CD4-positive, CD25-positive, alpha-beta regulatory T cell (primary cell): ENCODE results near the gene SLC26A1. TPM values are rescaled to one million over a fixed set of nuclear protein-coding genes. Genes with fewer than 3 reads are reported as not detected.
A peak's percentile ranks its signal among the peaks of the same experiment; 100 is the strongest.

ENCODE experiments used
- ATAC-seq, 2 donors: fragments of 150-1000 bp; cut with Tn5 transposase; one replicate each; pipeline ENCODE4 v1.10.0; 2021; ENCODE audit warnings: low read depth in 2 of 2, moderate number of reproducible peaks in 2 of 2, moderate library complexity in 1 of 2
- DNase-seq, 3 donors: peaks; one replicate each; pipeline versions ENCODE4 v3.0.0 to v3.0.0-alpha.2; 2012 to 2022; ENCODE audit warnings: mixed read lengths in 1 of 3
- H3K27ac ChIP-seq: one replicate; pipeline ENCODE4 v1.7.0; 2013; ENCODE audit warnings: mild to moderate bottlenecking, low read length; ENCODE audit not compliant: insufficient read depth, poor library complexity, severe bottlenecking
- H3K27me3 ChIP-seq: one replicate; pipeline ENCODE4 v1.7.0; 2013; ENCODE audit warnings: low read length; ENCODE audit not compliant: control insufficient read depth, insufficient read depth
- H3K36me3 ChIP-seq: one replicate; pipeline ENCODE4 v1.7.0; 2013; ENCODE audit warnings: mild to moderate bottlenecking, low read length, moderate library complexity; ENCODE audit not compliant: control insufficient read depth, insufficient read depth
- H3K4me1 ChIP-seq: 2 replicates; pipeline ENCODE4 v1.7.0; 2013; ENCODE audit warnings: mild to moderate bottlenecking, low read length; ENCODE audit not compliant: insufficient read depth, control insufficient read depth, poor library complexity, severe bottlenecking
- H3K4me3 ChIP-seq: one replicate; pipeline ENCODE4 v1.7.0; 2013; ENCODE audit warnings: low read depth, mild to moderate bottlenecking, low read length, moderate library complexity
- H3K9me3 ChIP-seq, 2 experiments: 1 replicate in 1 of 2; 2 replicates in 1 of 2; pipeline ENCODE4 v1.7.0; 2013; ENCODE audit warnings: low read length in 2 of 2, mild to moderate bottlenecking in 1 of 2, moderate library complexity in 1 of 2; ENCODE audit not compliant: control insufficient read depth in 2 of 2
- H3K27ac Mint-ChIP-seq, 3 donors: one replicate each; pipeline ENCODE4 v1.8.0; 2020 to 2022; ENCODE audit warnings: mild to moderate bottlenecking in 3 of 3, mixed read lengths in 3 of 3, moderate library complexity in 2 of 3
- H3K27me3 Mint-ChIP-seq: one replicate; pipeline ENCODE4 v1.8.0; 2022; ENCODE audit warnings: mild to moderate bottlenecking, mixed read lengths
- H3K36me3 Mint-ChIP-seq: one replicate; pipeline ENCODE4 v1.8.0; 2020; ENCODE audit warnings: mixed read lengths
- H3K4me1 Mint-ChIP-seq, 4 donors: one replicate each; pipeline ENCODE4 v1.8.0; 2020 to 2022; ENCODE audit warnings: mixed read lengths in 4 of 4, mild to moderate bottlenecking in 1 of 4
- H3K4me3 Mint-ChIP-seq, 4 donors: one replicate each; pipeline ENCODE4 v1.8.0; 2020 to 2022; ENCODE audit warnings: mild to moderate bottlenecking in 4 of 4, mixed read lengths in 4 of 4, moderate library complexity in 3 of 4
- H3K9me3 Mint-ChIP-seq, 7 donors: one replicate each; pipeline ENCODE4 v1.8.0; 2020 to 2022; ENCODE audit warnings: mixed read lengths in 7 of 7, mild to moderate bottlenecking in 3 of 7, moderate library complexity in 2 of 7
- polyA plus RNA-seq, 4 donors: library from polyadenylated mRNA; unstranded; fragments of 300-500 nt; fragmentation: Illumina TruSeq; gene quantifications; one replicate each; pipeline ENCODE4 v1.2.3, GENCODE V29; 2021
- total RNA-seq: library from RNA; stranded (reverse); gene quantifications from one replicate; pipeline ENCODE4 v1.2.3, GENCODE V29; 2022

SLC26A1 gene
- total and polyA plus RNA-seq, 5 donors from 2014 or later, result 0.37 to 1.7 (median 1.00) TPM

DNA sequence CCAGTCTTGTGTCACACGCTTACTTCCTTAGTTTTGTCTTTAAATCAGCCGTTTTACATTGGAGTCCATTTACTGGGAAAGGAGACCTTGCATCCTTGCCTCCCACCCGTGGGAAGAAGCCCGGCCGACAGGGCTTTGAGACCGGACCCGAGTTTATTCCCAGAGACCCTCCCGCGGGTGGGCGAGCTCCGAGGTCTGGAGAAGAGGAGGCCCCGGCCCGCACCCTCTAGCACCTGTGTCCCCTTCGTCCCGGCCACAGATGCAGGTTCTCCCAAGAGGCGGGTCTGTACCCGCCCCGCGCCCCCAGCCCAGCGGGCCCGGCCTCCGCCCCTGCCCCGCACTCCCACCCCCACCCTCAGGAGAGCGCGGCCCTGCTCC is 3.8 kb upstream of the SLC26A1 start:
- no peak overlapping the region for H3K4me3 ChIP-seq
- Mint-ChIP-seq H3K27me3 (peaks cover 21% of the 10 kb centered on the region), H3K4me3 (no peak overlapping the region), H3K27ac (no peak overlapping the region), H3K36me3 (no peaks in the 10 kb centered on the region), H3K9me3 (peaks cover 0 to 2% (median 0%) of the 10 kb centered on the region in 7 donors), H3K4me1 (peaks cover 0 to 19% (median 0%) of the 10 kb centered on the region in 4 donors)
- ATAC-seq (no peak), DNase-seq (no peak)
- H3K27me3 ChIP-seq, result no peaks in the 10 kb centered on the region
- H3K4me1 ChIP-seq, result peaks cover 13% of the 10 kb centered on the region
- H3K36me3 ChIP-seq, result no peaks in the 10 kb centered on the region
- no peaks in the 10 kb centered on the region for H3K9me3 ChIP-seq
- no peak overlapping the region for H3K27ac ChIP-seq

- H3K4me1 Mint-ChIP-seq, result peaks cover 0 to 17% (median 0%) of the 10 kb centered on the region in 4 donors
- Histone ChIP-seq H3K4me1 (peaks cover 13% of the 10 kb centered on the region), H3K27me3 (no peaks in the 10 kb centered on the region), H3K36me3 (no peaks in the 10 kb centered on the region), H3K9me3 (no peaks in the 10 kb centered on the region), H3K27ac (no peak overlapping the region), H3K4me3 (no peak overlapping the region)
- peak overlapping the region in 1 of 4 donors; percentile 19 for H3K4me3 Mint-ChIP-seq
- peaks cover 0 to 2% (median 0%) of the 10 kb centered on the region in 7 donors for H3K9me3 Mint-ChIP-seq
- peak overlapping the region in 1 of 3 donors; percentile 56 for H3K27ac Mint-ChIP-seq
- H3K27me3 Mint-ChIP-seq, result peaks cover 21% of the 10 kb centered on the region
- H3K36me3 Mint-ChIP-seq, result no peaks in the 10 kb centered on the region
- no peak for ATAC-seq
- DNase-seq, result no peak
Observed at GRCh38 chr4:996030-996996, 3.1 kb upstream of the SLC26A1 start.

DNA sequence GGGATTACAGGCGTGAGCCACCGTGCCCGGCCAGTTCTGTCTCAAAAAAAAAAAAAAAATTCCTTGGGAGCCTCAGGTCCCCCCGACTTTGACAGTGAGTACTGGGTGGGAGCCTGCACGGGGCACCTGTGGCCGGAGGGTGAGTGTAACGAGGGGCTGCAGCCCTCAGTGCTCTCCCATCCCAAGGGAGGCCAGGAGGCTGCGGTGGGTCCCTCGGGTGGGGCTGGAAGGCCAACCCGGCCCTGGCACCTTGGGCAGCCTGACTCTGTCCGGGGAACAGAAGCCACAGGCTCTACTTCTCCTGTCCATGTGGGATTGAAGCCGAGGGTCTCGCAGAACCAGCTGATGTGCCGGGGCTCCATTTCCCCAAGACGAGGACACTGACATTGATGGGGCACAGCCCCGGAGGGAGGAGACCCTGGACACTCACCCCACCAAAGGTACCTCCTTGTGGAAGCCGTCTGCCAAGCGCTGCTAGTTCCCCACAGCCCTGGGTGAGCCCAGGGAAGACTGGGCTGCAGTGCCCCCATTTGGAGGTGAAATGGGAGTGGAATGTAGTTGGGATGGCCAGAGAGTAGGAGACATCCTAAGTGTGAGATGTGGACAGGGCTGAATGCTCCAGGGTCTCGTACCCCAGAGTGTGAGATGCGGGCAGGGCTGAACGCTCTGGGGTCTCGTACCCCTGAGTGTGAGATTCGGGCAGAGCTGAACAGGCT is 2.3 kb upstream of the SLC26A1 start:
- Mint-ChIP-seq H3K9me3 (peaks cover 0 to 2% (median 0%) of the 10 kb centered on the region in 7 donors), H3K27me3 (peaks cover 21% of the 10 kb centered on the region), H3K4me1 (peaks cover 0 to 16% (median 0%) of the 10 kb centered on the region in 4 donors), H3K27ac (no peak overlapping the region), H3K36me3 (no peaks in the 10 kb centered on the region), H3K4me3 (peak overlapping the region in 1 of 4 donors; percentile 19)
- ATAC-seq (no peak), DNase-seq (no peak)
- peaks cover 13% of the 10 kb centered on the region for H3K4me1 ChIP-seq
- H3K36me3 ChIP-seq, result peaks cover 4% of the 10 kb centered on the region
- H3K27me3 ChIP-seq, result no peaks in the 10 kb centered on the region
- H3K4me3 ChIP-seq, result no peak overlapping the region
- H3K9me3 ChIP-seq, result no peaks in the 10 kb centered on the region
- H3K27ac ChIP-seq, result no peak overlapping the region

- Histone ChIP-seq H3K4me1 (peaks cover 14% of the 10 kb centered on the region), H3K27ac (no peak overlapping the region), H3K4me3 (no peak overlapping the region), H3K9me3 (no peaks in the 10 kb centered on the region), H3K36me3 (peaks cover 9% of the 10 kb centered on the region), H3K27me3 (no peaks in the 10 kb centered on the region)
- ATAC-seq, result no peak
- Mint-ChIP-seq H3K9me3 (no peaks in the 10 kb centered on the region), H3K36me3 (no peaks in the 10 kb centered on the region), H3K4me3 (no peak overlapping the region), H3K27ac (no peak overlapping the region), H3K4me1 (peaks cover 0 to 7% (median 0%) of the 10 kb centered on the region in 4 donors), H3K27me3 (no peaks in the 10 kb centered on the region)
- no peak for DNase-seq
Observed at GRCh38 chr4:992297-993110, 700 bp downstream of the SLC26A1 start.

GRCh38 chr4:991451-992296 is 1.5 kb downstream of the SLC26A1 start:
- H3K27ac Mint-ChIP-seq, result no peak overlapping the region
- ATAC-seq, result no peak
- H3K9me3 ChIP-seq, result no peaks in the 10 kb centered on the region
- H3K4me1 Mint-ChIP-seq, result peaks cover 0 to 8% (median 0%) of the 10 kb centered on the region in 4 donors
- peaks cover 14% of the 10 kb centered on the region for H3K4me1 ChIP-seq
- H3K4me3 ChIP-seq, result no peak overlapping the region
- no peaks in the 10 kb centered on the region for H3K27me3 Mint-ChIP-seq
- no peaks in the 10 kb centered on the region for H3K27me3 ChIP-seq
- peaks cover 9% of the 10 kb centered on the region for H3K36me3 ChIP-seq
- H3K4me3 Mint-ChIP-seq, result no peak overlapping the region
- DNase-seq, result no peak
- no peaks in the 10 kb centered on the region for H3K9me3 Mint-ChIP-seq
- H3K36me3 Mint-ChIP-seq, result no peaks in the 10 kb centered on the region
- H3K27ac ChIP-seq, result no peak overlapping the region

GRCh38 chr4:990746-991367 is 2.3 kb downstream of the SLC26A1 start:
- Mint-ChIP-seq H3K27me3 (no peaks in the 10 kb centered on the region), H3K36me3 (no peaks in the 10 kb centered on the region), H3K9me3 (no peaks in the 10 kb centered on the region), H3K27ac (no peak overlapping the region), H3K4me1 (peaks cover 0 to 16% (median 5%) of the 10 kb centered on the region in 4 donors), H3K4me3 (no peak overlapping the region)
- ATAC-seq (no peak), DNase-seq (no peak)
- no peak overlapping the region for H3K4me3 ChIP-seq
- peaks cover 9% of the 10 kb centered on the region for H3K36me3 ChIP-seq
- no peaks in the 10 kb centered on the region for H3K9me3 ChIP-seq
- H3K27ac ChIP-seq, result no peak overlapping the region
- H3K27me3 ChIP-seq, result no peaks in the 10 kb centered on the region
- peaks cover 22% of the 10 kb centered on the region for H3K4me1 ChIP-seq
